NOMO-1 treated with dmso at 0.1 percent for 144 hours (cell line): ENCODE data around the gene TERC.
"Not testable (repeated sequence)": the region's sequence is repeated elsewhere in the genome, so short reads cannot be mapped to it uniquely, and the experiment has no call there.

Experiments
- DNase-seq: peaks from one replicate; lab custom pipeline; 2025; ENCODE audit not compliant: unreplicated experiment; lab: John Stamatoyannopoulos, UW

The TERC gene

DNA sequence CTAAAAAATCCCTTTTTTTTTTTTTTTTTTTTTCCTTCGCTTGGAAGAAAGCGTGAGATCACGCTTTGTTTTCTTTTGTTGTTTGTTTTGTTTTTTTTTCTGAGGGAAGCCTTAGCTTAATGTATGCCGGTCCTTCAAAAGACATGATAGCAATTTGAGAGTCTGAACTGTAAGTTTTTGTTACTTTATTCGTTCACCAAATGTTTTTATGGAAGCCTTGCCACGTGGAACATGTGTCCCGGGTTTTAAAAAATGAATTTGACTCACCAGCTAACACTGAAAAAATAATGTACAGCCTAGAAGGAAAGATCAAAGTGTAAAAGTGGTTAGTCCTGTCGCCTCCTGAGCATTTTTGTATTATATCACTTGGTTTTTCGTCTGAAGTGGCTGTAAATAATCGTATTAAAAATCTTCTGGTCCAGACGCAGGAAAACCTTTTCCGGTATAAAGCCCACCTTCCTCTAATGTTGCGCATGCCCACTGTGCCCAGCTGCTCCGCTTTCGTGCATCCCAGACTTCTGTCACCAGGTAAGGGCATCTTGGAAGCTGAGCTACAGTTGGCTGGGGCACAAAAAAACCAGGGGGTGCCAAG, 7.5 kb upstream of the TERC start:
- peak; percentile 66 for DNase-seq

DNA sequence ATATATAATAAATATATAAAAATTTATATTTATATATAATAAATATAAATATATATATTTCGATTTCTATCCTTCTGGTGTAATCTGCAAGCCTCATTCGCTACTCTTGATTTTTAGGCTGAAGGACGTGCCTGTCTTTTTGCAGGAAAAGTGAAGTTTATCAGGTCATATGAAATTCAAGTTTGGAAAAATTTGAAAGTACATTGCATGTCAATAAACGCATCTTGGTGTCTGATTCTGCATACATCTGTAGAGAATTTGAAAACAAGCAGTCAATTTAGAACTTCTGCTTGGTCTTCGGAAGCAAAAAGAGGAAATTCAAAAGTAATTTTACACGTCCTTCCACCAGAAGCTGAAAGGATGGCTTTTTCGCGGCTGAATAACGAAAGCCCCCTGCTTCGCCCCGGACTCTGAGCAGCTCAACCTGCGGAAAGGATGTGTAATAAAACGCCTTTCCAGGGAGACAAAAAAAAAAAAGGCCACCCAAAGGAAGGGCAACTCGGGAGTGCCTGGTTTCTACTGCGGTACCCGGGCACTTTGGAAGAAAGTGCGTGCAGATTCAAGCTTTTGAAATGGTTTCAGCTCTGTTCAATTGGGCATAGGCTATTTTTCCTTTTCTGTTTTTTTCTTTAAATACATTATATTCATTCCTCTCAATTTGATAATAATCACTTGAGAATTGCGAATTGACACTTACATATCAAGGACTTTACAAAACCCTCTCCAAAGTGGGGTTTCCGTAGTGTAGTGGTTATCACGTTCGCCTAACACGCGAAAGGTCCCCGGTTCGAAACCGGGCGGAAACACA, 6.8 kb upstream of the TERC start:
- peak; percentile 74 for DNase-seq

- peak; percentile 29 for DNase-seq
Measured at GRCh38 chr3:169769287-169770181, 4.7 kb upstream of the TERC start, which contains the start of gene ACTRT3. Gene ACTRT3, minus strand, starts transcription at chr3:169769561. Its CDS starts 41 bp downstream, at chr3:169769520.

GRCh38 chr3:169764312-169764881, 463 bp downstream of the TERC start:
- peak; percentile 94 for DNase-seq

GRCh38 chr3:169760479-169760878, 4.4 kb downstream of the TERC start:
- DNase-seq: no peak

DNA sequence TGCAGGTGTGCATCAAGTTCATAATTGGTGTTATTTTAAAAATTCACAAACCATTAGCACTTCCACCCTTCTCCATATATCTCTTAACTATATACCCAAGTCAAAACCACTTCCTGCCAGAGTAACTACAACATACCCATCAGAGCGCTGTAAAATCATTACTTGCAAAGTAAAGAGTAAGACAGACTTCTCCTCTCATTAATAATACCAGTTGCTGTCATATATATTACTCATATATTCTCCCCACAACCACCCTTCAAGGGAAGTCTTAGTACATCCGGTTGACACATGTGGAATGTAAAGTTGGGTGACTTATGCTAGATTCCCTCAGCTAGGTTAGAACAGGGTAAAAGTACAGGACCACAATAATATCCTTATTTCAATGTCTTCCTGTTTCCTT, 5.6 kb downstream of the TERC start:
- peak; percentile 14 for DNase-seq

DNA sequence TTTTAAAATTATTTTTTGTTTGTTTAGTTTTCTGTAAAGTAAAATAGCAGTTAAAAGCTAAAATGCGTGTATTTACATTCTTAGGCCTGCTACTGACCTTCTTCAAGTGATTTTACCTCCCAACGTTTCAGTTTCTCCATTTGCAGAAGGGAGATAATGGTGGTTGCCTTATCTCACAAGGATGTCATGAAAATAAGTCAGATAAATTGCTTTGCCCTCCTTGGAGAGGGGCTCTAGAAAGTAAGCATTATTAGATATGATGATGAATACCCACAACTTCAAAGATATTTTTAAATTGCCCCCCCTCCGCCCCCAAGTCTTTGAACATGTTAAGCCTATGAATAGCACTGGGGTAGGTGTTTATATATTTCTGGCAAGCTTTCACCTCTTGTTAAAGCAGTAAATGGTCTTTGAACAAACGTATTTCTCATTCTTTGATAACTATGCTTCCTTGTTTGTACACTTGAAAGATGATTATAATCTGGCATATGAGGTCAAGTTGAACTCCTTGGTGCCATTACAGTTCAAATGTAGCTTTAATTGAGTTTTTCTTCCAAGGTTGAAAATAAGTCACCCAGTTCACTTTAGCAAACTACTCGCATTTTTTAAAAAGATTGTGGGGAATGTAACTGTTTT, 6.4 kb downstream of the TERC start:
- no peak for DNase-seq

DNA sequence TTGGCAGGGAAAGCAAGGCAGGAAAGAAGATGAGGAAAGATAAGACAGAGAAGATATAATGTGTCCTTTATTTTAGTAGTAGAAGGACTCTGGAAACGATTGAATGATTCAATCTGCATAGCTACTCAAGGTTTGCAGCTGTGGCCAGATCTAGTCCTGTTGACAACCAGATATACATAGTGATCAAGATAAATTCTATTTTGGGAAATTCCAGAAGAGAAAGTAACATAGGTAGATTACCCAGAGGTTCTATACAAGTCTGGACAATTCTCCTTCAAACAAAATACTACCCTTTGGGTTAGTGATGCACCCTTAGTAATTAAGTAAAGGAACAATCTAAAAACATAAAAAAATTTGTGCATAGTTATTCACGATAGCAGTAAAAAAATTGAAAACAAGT, 9.4 kb downstream of the TERC start:
- DNase-seq: no peak

- no peak for DNase-seq
Measured at GRCh38 chr3:169754711-169755110, 10.1 kb downstream of the TERC start.

DNA sequence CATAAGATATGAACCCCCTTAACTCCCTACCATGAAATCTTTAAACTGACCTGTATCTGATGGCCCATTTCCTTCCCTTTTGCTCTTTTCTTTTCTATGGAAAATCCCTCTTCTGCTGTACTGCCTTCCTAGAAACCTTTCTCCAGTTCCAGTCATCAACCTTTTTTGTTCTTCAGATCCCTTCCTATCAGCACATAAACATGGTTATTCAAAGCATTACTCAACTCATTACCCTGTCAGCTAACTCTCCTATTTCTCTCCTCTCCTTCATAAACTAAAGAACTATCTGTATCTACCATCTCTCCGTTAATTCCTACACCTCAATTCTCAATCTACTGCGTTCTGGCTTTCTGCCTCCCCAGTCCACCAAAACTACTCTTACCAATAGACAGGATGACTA, 13.0 kb downstream of the TERC start:
- no peak for DNase-seq

DNA sequence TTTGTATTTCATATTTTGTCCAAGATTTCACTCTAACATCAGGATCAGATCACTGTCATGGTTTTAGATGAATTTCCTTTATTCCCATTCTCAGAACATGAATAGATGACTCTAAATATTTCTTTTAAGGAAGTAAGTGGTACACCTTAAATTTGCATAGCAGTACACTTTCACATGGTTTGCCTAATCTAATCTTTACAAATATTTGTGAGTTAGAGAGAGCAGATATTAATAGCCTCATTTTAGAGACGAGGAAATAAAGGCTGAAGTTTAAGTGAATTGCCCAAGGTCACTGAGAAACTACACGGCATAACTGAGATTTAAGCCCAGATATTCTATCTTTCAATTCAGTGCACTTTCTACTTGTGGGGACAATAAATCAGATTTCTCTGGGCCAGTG, 14.2 kb downstream of the TERC start:
- no peak for DNase-seq

DNA sequence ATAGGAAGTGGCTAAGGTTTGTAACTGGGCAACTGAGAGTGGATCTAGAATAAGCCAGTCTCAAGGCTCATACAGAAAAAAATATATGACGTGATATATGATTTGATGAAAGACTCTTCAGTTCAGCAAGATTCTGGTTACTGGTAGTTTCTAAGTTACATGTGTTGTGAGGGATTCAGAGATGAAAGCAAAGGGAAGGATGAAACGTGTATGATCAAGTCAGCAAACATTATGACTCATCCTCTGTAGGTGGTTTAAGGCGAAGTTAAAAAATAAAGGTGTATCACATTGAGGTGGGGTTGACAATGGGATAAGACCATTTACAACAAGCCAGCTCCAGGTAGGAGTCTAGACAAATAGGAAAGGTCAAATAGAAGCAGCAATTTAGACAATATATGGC, 16.2 kb downstream of the TERC start:
- DNase-seq: no peak

GRCh38 chr3:169746924-169747323, 17.9 kb downstream of the TERC start:
- no peak for DNase-seq

DNA sequence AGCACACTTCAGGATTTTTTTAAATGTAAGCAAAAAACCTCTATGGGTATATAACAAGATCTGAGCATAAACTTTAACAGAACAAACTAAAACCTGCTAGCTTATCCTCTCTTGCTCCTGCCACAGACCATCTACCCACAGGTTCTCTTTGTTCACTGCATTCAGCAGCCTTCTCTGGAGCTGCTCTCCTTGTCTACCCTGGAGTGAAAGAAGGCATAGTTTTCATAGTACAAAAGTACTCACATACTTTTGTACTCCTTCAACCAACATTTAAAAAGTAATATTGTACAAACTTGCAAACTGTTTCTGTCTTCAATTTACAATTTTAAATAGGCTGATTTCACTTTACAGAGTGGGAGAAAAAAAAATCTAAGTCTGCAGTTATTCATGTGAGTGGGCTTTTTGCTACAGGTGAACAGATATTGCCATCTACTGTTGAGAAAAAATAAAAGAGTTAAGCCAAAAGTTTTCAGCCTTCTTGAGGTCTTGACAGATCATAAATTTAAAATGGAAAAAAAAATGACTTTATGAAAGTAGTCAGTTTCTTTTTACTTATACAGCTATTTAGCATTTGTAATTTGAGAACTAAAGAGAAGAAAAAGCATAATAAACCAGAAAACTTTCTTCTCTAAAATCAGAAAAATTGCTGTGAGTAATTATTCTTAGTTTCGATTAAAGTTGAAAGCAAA, 20.4 kb downstream of the TERC start:
- no peak for DNase-seq

DNA sequence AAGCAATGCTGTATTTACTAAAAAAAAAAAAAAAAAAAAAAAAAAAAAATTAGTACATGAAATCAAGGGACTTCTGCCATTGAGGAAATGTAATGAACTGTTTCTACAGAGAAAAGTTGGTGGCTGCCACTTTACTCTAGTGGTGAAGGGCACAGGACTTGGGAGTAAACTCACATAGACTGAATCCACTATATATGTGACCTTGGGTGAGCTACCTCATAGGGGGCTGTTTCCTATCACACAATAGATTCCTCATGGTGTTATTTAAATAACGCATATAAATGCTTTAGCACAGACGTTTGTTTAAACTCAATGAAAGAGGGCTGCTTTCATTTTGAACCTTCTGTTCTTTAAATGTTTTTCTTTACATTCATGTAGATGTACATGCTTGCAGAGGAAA, 25.8 kb downstream of the TERC start:
- DNase-seq: no peak

- not testable (repeated sequence) for DNase-seq
Measured at GRCh38 chr3:169731857-169732256, 33.0 kb downstream of the TERC start.

DNA sequence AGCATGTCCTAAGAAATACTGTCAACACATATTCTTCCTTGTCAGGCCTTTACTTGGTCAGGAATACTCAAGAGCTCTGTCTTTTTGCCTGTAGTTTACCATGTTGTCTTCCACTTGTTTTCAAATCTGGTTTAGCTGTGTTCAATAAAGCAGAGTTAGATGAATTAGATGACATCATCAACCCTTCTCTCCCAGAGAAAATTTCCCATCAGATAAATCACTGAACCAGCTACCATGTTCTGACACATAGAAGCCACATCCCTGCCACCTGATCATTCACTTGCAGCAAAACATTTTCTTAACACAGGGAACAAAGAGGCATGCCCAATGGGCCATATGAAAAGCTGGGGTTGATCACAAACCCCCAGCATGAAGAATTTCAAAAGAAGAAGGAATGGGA, 42.1 kb downstream of the TERC start:
- no peak for DNase-seq

GRCh38 chr3:169718415-169718814, 46.4 kb downstream of the TERC start:
- DNase-seq: not testable (repeated sequence)
